ENCODE data around the gene MEDAG. TPM values are rescaled to one million over a fixed set of nuclear protein-coding genes. Genes with fewer than 3 reads are reported as not detected.

MEDAG gene
- total RNA-seq, 1 experiment from 2014 or later: not detected

DNA sequence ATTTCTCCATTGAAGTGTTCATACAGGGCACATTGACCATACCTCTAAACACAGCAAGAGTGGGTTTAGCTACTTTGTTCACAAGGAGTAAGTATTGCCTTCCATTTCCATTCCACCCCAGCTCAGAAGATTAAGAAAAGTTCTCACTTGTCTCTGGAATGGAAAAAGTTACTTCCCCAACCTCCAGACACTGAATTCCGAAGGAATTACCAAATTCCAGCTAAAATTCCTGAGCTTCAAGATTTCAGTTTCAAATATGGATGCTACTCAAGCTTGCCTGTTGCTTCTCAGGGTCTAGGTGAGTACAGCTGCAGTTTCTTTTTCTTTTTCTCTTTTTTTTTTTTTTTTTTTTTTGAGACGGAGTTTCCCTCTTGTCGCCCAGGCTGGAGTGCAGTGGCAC, 60.0 kb downstream of the MEDAG start:
- Histone ChIP-seq H3K9me3 (ENCODE audit: insufficient read depth, low read depth) (no peaks in the 10 kb centered on the region), H3F3A (ENCODE audit: insufficient read depth, low read depth) (no peaks in the 10 kb centered on the region), H4K20me1 (ENCODE audit: insufficient read depth) (no peaks in the 10 kb centered on the region), H3K4me3 (no peak overlapping the region), H3K27me3 (ENCODE audit: insufficient read depth, low read depth) (no peaks in the 10 kb centered on the region; the same call in 1 of the 2 replicates), H3K27ac (no peak overlapping the region), H3K4me1 (replicated peaks; ENCODE audit: insufficient read depth) (0 out of 2 replicates have a peak, but pooled peaks cover 4% of the 10 kb centered on the region), H3K9me2 (ENCODE audit: insufficient read depth) (no peaks in the 10 kb centered on the region), H3K4me2 (no peak overlapping the region), H3K36me3 (ENCODE audit: low read depth) (no peaks in the 10 kb centered on the region), H2AFZ (no peak overlapping the region), H3K79me2 (ENCODE audit: low read depth) (no peaks in the 10 kb centered on the region)
- POLR2A ChIA-PET (ENCODE audit: unreplicated experiment): no interaction called here
- no TSS peak for BruUV-seq (replicated peaks)
- intact Hi-C loops (cut with micrococcal nuclease; ENCODE audit: unreplicated experiment): no loop called here
- CTCF ChIA-PET: no interaction called here
- TF ChIP-seq EZH2 (IDR thresholded peaks at IDR 0.05; ENCODE audit: low read depth) (no peak), CTCF (conservative IDR thresholded peaks at IDR 0.05) (no peak)
- no peak for DNase-seq

DNA sequence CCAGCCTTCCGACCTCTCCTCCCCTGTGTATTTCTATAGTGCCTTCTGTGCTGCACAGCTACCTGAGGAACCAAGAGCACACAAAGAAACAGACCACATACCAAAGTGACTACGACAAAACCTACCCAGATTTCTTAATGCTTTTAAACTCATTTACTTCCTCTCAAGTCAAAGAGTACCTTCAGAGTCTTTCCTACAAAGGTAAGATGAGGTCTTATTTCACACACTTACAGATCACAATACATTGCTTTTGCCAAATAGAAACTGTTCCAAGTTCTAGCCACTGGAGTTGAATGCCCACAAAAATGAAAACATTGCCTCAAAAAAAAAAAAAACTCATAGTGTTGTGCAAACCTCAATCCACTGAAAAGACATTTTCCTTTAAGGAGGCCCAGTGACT, 62.8 kb downstream of the MEDAG start:
- ChIA-PET POLR2A (ENCODE audit: unreplicated experiment) (no interaction called here), CTCF (no interaction called here)
- Histone ChIP-seq H3K36me3 (ENCODE audit: low read depth) (no peaks in the 10 kb centered on the region), H3K27ac (0 out of 2 replicates have a peak overlapping the region, but pooled peaks have one; percentile 5), H3K27me3 (ENCODE audit: insufficient read depth, low read depth) (no peaks in the 10 kb centered on the region), H3K79me2 (ENCODE audit: low read depth) (no peaks in the 10 kb centered on the region), H3K9me2 (ENCODE audit: insufficient read depth) (no peaks in the 10 kb centered on the region), H3K9me3 (ENCODE audit: insufficient read depth, low read depth) (no peaks in the 10 kb centered on the region), H3F3A (ENCODE audit: insufficient read depth, low read depth) (no peaks in the 10 kb centered on the region), H3K4me3 (no peak overlapping the region), H3K4me1 (replicated peaks; ENCODE audit: insufficient read depth) (peaks cover 24% of the 10 kb centered on the region), H4K20me1 (ENCODE audit: insufficient read depth) (no peaks in the 10 kb centered on the region), H2AFZ (no peak overlapping the region), H3K4me2 (no peak overlapping the region)
- no TSS peak for BruUV-seq (replicated peaks)
- TF ChIP-seq EZH2 (IDR thresholded peaks at IDR 0.05; ENCODE audit: low read depth): no peak
- no peak for TF ChIP-seq CTCF (conservative IDR thresholded peaks at IDR 0.05)
- intact Hi-C loops (cut with micrococcal nuclease; ENCODE audit: unreplicated experiment): no loop called here
- DNase-seq: no peak

GRCh38 chr13:30971575-30971974, 65.5 kb downstream of the MEDAG start:
- Histone ChIP-seq H3K27ac (no peak overlapping the region), H3K4me3 (no peak overlapping the region), H3K36me3 (ENCODE audit: low read depth) (no peaks in the 10 kb centered on the region), H3K9me2 (ENCODE audit: insufficient read depth) (no peaks in the 10 kb centered on the region), H3K9me3 (ENCODE audit: insufficient read depth, low read depth) (no peaks in the 10 kb centered on the region), H3K27me3 (ENCODE audit: insufficient read depth, low read depth) (no peaks in the 10 kb centered on the region), H3F3A (ENCODE audit: insufficient read depth, low read depth) (no peaks in the 10 kb centered on the region), H2AFZ (no peak overlapping the region), H4K20me1 (ENCODE audit: insufficient read depth) (no peaks in the 10 kb centered on the region), H3K4me2 (no peak overlapping the region), H3K4me1 (replicated peaks; ENCODE audit: insufficient read depth) (peaks cover 21% of the 10 kb centered on the region), H3K79me2 (ENCODE audit: low read depth) (no peaks in the 10 kb centered on the region)
- ChIA-PET CTCF (no interaction called here), POLR2A (ENCODE audit: unreplicated experiment) (no interaction called here)
- BruUV-seq (replicated peaks): no TSS peak
- TF ChIP-seq CTCF (conservative IDR thresholded peaks at IDR 0.05) (no peak), EZH2 (IDR thresholded peaks at IDR 0.05; ENCODE audit: low read depth) (no peak)
- intact Hi-C loops (cut with micrococcal nuclease; ENCODE audit: unreplicated experiment): no loop called here
- no peak for DNase-seq

All from PC-9 (cell line).